Neural cell (in vitro differentiated cells): ENCODE data around the gene KRT82. TPM values are rescaled to one million over a fixed set of nuclear protein-coding genes. Genes with fewer than 3 reads are reported as not detected.

ENCODE experiments used
- H2AFZ ChIP-seq: fragments of 200-600, 300-800 bp; sonication (generic), shearing (Covaris generic); 2 replicates; pipeline ENCODE4 v1.6.0; 2014; ENCODE audit warnings: low read depth, mild to moderate bottlenecking, antibody characterized with exemption, low read length, moderate library complexity
- H3F3A ChIP-seq: fragments of 200-600 bp; shearing (Covaris generic); 2 replicates; pipeline ENCODE4 v1.6.1; 2016; ENCODE audit warnings: mild to moderate bottlenecking, moderate library complexity, mixed read lengths, antibody characterized with exemption, low read length; ENCODE audit not compliant: insufficient read depth, poor library complexity, severe bottlenecking
- H3K27ac ChIP-seq: fragments of 200-600, 300-800 bp; sonication (generic), shearing (Covaris generic); 2 replicates; pipeline ENCODE4 v1.5.1; 2014; ENCODE audit warnings: mild to moderate bottlenecking, low read length, moderate library complexity
- H3K27me3 ChIP-seq: fragments of 300-800, 200-600 bp; sonication (generic), shearing (Covaris generic); 2 replicates; pipeline ENCODE4 v1.6.0; 2014; ENCODE audit warnings: mild to moderate bottlenecking, low read depth, low read length, moderate library complexity; ENCODE audit not compliant: insufficient read depth
- H3K36me3 ChIP-seq: fragments of 300-800, 200-600 bp; sonication (generic), shearing (Covaris generic); 2 replicates; pipeline ENCODE4 v1.5.1; 2014; ENCODE audit warnings: mild to moderate bottlenecking, antibody characterized with exemption, low read length, moderate library complexity; ENCODE audit not compliant: insufficient read depth
- H3K4me2 ChIP-seq: fragments of 300-800, 200-600 bp; sonication (generic), shearing (Covaris generic); 2 replicates; pipeline ENCODE4 v1.6.0; 2014; ENCODE audit warnings: mild to moderate bottlenecking, low read length
- H3K4me3 ChIP-seq: fragments of 300-800, 200-600 bp; sonication (generic), shearing (Covaris generic); 2 replicates; pipeline ENCODE4 v1.5.1; 2014; ENCODE audit warnings: mild to moderate bottlenecking, low read length, moderate library complexity
- H3K79me2 ChIP-seq: fragments of 200-600 bp; shearing (Covaris generic); replicated peaks from 2 replicates; pipeline ENCODE4 v1.6.0; 2014; ENCODE audit warnings: mild to moderate bottlenecking, low read length, moderate library complexity; ENCODE audit not compliant: insufficient read depth
- H3K9ac ChIP-seq: fragments of 300-800, 200-600 bp; sonication (generic), shearing (Covaris generic); 2 replicates; pipeline ENCODE4 v1.6.1; 2016; ENCODE audit warnings: mild to moderate bottlenecking, low read length, mixed read lengths
- H3K9me2 ChIP-seq: fragments of 200-600 bp; shearing (Covaris generic); 2 replicates; pipeline ENCODE4 v1.6.1; 2016; ENCODE audit warnings: mild to moderate bottlenecking, low read length, mixed read lengths; ENCODE audit not compliant: insufficient read depth
- H3K9me3 ChIP-seq: fragments of 200-600, 300-800 bp; sonication (generic), shearing (Covaris generic); 2 replicates; pipeline ENCODE4 v1.6.1; 2016; ENCODE audit warnings: mild to moderate bottlenecking, mixed run types, low read length, moderate library complexity, mixed read lengths
- H4K20me1 ChIP-seq: fragments of 200-600 bp; shearing (Covaris generic); 2 replicates; pipeline ENCODE4 v1.6.1; 2016; ENCODE audit warnings: mild to moderate bottlenecking, mixed run types; ENCODE audit not compliant: insufficient read depth
- EP300 ChIP-seq: fragments of 450-650 bp; conservative IDR thresholded peaks from 2 replicates; pipeline ENCODE4 v1.6.1; 2014; ENCODE audit warnings: antibody characterized with exemption, mild to moderate bottlenecking, moderate library complexity; ENCODE audit not compliant: poor library complexity, severe bottlenecking
- EZH2 ChIP-seq: fragments of 200-600, 300-800 bp; shearing (Covaris generic), sonication (generic); IDR thresholded peaks from 2 replicates; pipeline ENCODE4 v1.6.1; 2014; ENCODE audit warnings: antibody characterized with exemption, low read length, borderline replicate concordance, mild to moderate bottlenecking; ENCODE audit not compliant: insufficient read depth, poor library complexity, severe bottlenecking
- MXI1 ChIP-seq: fragments of 450-650 bp; conservative IDR thresholded peaks from 2 replicates; pipeline ENCODE4 v1.6.1; 2014; ENCODE audit warnings: antibody characterized with exemption, mild to moderate bottlenecking; ENCODE audit not compliant: poor library complexity, severe bottlenecking
- POLR2AphosphoS5 ChIP-seq: IDR thresholded peaks from 2 replicates; pipeline ENCODE4 v1.6.1; 2012
- RAD21 ChIP-seq: fragments of 450-650 bp; conservative IDR thresholded peaks from 2 replicates; pipeline ENCODE4 v1.6.1; 2014; ENCODE audit warnings: antibody characterized with exemption, mild to moderate bottlenecking, moderate library complexity
- SMC3 ChIP-seq: fragments of 450-650 bp; conservative IDR thresholded peaks from 2 replicates; pipeline ENCODE4 v1.6.1; 2014; ENCODE audit warnings: antibody characterized with exemption, mild to moderate bottlenecking, moderate library complexity; ENCODE audit not compliant: poor library complexity
- TAF1 ChIP-seq: IDR thresholded peaks from 2 replicates; pipeline ENCODE4 v1.6.1; 2012; ENCODE audit warnings: low read depth
- polyA plus RNA-seq: library from polyadenylated mRNA; depleted of rRNA; stranded (reverse); fragments of >200 nt; gene quantifications from 2 replicates; pipeline ENCODE4 v1.2.3, GENCODE V29; 2014
- TF ChIP-seq, protein P1 (sequence below): fragments of 450-650 bp; IDR thresholded peaks from 2 replicates; pipeline ENCODE4 v1.5.1; 2014; ENCODE audit warnings: antibody characterized with exemption, mild to moderate bottlenecking, moderate library complexity; ENCODE audit not compliant: poor library complexity, severe bottlenecking
- TF ChIP-seq, protein P2 (sequence below): IDR thresholded peaks from 2 replicates; pipeline ENCODE4 v1.6.1; 2012; ENCODE audit warnings: borderline replicate concordance

The KRT82 gene
- polyA plus RNA-seq, 1 donor from 2014 or later, result not detected

- Histone ChIP-seq H3K9me3 (no peaks in the 10 kb centered on the region), H3K27me3 (no peaks in the 10 kb centered on the region), H3K27ac (no peak overlapping the region), H4K20me1 (no peaks in the 10 kb centered on the region), H3F3A (no peaks in the 10 kb centered on the region), H3K4me2 (no peak overlapping the region), H2AFZ (no peak overlapping the region), H3K9ac (no peak overlapping the region), H3K79me2 (no peaks in the 10 kb centered on the region), H3K9me2 (no peaks in the 10 kb centered on the region), H3K36me3 (no peaks in the 10 kb centered on the region), H3K4me3 (no peak overlapping the region)
- TF ChIP-seq TAF1, result no peak
- TF ChIP-seq, protein P1, sequence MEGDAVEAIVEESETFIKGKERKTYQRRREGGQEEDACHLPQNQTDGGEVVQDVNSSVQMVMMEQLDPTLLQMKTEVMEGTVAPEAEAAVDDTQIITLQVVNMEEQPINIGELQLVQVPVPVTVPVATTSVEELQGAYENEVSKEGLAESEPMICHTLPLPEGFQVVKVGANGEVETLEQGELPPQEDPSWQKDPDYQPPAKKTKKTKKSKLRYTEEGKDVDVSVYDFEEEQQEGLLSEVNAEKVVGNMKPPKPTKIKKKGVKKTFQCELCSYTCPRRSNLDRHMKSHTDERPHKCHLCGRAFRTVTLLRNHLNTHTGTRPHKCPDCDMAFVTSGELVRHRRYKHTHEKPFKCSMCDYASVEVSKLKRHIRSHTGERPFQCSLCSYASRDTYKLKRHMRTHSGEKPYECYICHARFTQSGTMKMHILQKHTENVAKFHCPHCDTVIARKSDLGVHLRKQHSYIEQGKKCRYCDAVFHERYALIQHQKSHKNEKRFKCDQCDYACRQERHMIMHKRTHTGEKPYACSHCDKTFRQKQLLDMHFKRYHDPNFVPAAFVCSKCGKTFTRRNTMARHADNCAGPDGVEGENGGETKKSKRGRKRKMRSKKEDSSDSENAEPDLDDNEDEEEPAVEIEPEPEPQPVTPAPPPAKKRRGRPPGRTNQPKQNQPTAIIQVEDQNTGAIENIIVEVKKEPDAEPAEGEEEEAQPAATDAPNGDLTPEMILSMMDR, result no peak
- no peak for TF ChIP-seq MXI1
- TF ChIP-seq EZH2, result no peak
- TF ChIP-seq, protein P2, sequence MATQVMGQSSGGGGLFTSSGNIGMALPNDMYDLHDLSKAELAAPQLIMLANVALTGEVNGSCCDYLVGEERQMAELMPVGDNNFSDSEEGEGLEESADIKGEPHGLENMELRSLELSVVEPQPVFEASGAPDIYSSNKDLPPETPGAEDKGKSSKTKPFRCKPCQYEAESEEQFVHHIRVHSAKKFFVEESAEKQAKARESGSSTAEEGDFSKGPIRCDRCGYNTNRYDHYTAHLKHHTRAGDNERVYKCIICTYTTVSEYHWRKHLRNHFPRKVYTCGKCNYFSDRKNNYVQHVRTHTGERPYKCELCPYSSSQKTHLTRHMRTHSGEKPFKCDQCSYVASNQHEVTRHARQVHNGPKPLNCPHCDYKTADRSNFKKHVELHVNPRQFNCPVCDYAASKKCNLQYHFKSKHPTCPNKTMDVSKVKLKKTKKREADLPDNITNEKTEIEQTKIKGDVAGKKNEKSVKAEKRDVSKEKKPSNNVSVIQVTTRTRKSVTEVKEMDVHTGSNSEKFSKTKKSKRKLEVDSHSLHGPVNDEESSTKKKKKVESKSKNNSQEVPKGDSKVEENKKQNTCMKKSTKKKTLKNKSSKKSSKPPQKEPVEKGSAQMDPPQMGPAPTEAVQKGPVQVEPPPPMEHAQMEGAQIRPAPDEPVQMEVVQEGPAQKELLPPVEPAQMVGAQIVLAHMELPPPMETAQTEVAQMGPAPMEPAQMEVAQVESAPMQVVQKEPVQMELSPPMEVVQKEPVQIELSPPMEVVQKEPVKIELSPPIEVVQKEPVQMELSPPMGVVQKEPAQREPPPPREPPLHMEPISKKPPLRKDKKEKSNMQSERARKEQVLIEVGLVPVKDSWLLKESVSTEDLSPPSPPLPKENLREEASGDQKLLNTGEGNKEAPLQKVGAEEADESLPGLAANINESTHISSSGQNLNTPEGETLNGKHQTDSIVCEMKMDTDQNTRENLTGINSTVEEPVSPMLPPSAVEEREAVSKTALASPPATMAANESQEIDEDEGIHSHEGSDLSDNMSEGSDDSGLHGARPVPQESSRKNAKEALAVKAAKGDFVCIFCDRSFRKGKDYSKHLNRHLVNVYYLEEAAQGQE, result no peak
- TF ChIP-seq POLR2AphosphoS5, result no peak
- no peak for TF ChIP-seq EP300
- no peak for TF ChIP-seq RAD21
- no peak for TF ChIP-seq SMC3
Measured at GRCh38 chr12:52379536-52379935, 26.6 kb downstream of the KRT82 start.

GRCh38 chr12:52378091-52378490 is 28.0 kb downstream of the KRT82 start:
- TF ChIP-seq SMC3, result no peak
- no peak for TF ChIP-seq EZH2
- TF ChIP-seq, protein P1, result no peak
- TF ChIP-seq POLR2AphosphoS5, result no peak
- TF ChIP-seq RAD21, result no peak
- TF ChIP-seq MXI1, result no peak
- TF ChIP-seq EP300, result no peak
- no peak for TF ChIP-seq TAF1
- TF ChIP-seq, protein P2, result no peak
- no peaks in the 10 kb centered on the region for H3K36me3 ChIP-seq

More at GRCh38 chr12:52378091-52378490, 28.0 kb downstream of the KRT82 start:
- no peaks in the 10 kb centered on the region for H3K27me3 ChIP-seq
- no peaks in the 10 kb centered on the region for H3F3A ChIP-seq
- no peaks in the 10 kb centered on the region for H3K9me3 ChIP-seq
- H3K4me2 ChIP-seq, result no peak overlapping the region
- no peak overlapping the region for H3K9ac ChIP-seq
- no peaks in the 10 kb centered on the region for H3K79me2 ChIP-seq
- H2AFZ ChIP-seq, result no peak overlapping the region
- H3K27ac ChIP-seq, result no peak overlapping the region
- no peaks in the 10 kb centered on the region for H4K20me1 ChIP-seq
- no peak overlapping the region for H3K4me3 ChIP-seq
- H3K9me2 ChIP-seq, result no peaks in the 10 kb centered on the region
